ENCODE measurements around the gene F12. TPM values are rescaled to one million over a fixed set of nuclear protein-coding genes. Genes with fewer than 3 reads are reported as not detected.

Gene F12
- total RNA-seq, 2 experiments from 2014 or later: 3.8 TPM; not detected in 1

DNA sequence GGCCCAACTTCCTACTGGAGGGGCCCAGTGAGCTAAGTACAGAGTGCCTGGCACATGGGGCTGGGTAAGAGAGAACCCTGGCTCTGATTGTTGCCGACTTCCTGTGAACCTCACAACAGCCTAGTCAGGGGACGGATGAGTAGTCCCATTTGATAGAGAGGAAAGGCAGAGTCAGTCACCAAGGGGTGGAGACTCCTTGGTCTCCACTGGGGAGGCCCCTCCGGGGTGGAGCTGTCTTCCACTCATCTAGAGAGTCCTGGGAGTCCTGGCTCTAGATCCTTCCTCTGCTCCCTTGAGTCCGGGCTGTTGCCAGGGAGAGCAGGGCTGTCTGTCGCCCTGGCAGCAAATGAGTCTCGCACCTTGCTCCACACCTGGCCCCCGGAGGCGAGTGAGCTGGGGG, 25.1 kb upstream of the F12 start:
- ChIA-PET POLR2A (no interaction called here), CTCF (ENCODE audit: unreplicated experiment) (no interaction called here)
- no peak overlapping the region for H3K4me2 ChIP-seq (ENCODE audit: low read length)
- H2AFZ ChIP-seq (ENCODE audit: low read length): no peak overlapping the region
- no TSS peak for BruUV-seq (replicated peaks)
- no peaks in the 10 kb centered on the region for H3K9me3 ChIP-seq (ENCODE audit: low read length)
- H3K27ac ChIP-seq (ENCODE audit: low read depth, low read length, poor library complexity, severe bottlenecking): no peak overlapping the region
- no peak overlapping the region for H3K4me3 ChIP-seq (ENCODE audit: low read depth, low read length, poor library complexity, severe bottlenecking)
- TF ChIP-seq EZH2phosphoT487 (IDR thresholded peaks at IDR 0.05; ENCODE audit: borderline replicate concordance, low read depth, low read length): no peak
- TF ChIP-seq, protein P1, sequence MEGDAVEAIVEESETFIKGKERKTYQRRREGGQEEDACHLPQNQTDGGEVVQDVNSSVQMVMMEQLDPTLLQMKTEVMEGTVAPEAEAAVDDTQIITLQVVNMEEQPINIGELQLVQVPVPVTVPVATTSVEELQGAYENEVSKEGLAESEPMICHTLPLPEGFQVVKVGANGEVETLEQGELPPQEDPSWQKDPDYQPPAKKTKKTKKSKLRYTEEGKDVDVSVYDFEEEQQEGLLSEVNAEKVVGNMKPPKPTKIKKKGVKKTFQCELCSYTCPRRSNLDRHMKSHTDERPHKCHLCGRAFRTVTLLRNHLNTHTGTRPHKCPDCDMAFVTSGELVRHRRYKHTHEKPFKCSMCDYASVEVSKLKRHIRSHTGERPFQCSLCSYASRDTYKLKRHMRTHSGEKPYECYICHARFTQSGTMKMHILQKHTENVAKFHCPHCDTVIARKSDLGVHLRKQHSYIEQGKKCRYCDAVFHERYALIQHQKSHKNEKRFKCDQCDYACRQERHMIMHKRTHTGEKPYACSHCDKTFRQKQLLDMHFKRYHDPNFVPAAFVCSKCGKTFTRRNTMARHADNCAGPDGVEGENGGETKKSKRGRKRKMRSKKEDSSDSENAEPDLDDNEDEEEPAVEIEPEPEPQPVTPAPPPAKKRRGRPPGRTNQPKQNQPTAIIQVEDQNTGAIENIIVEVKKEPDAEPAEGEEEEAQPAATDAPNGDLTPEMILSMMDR (conservative IDR thresholded peaks at IDR 0.05; ENCODE audit: low read length): no peak
- intact Hi-C loops (cut with micrococcal nuclease; ENCODE audit: unreplicated experiment): no loop called here
- peaks cover 32% of the 10 kb centered on the region for H3K4me1 ChIP-seq (ENCODE audit: insufficient read depth, low read length, poor library complexity, severe bottlenecking)
- no peak for DNase-seq (ENCODE audit: low spot score)
- H3K9me2 ChIP-seq (ENCODE audit: insufficient read depth, low read length): no peaks in the 10 kb centered on the region
- H3K79me2 ChIP-seq (ENCODE audit: insufficient read depth, low read depth, low read length): peaks cover 8% of the 10 kb centered on the region; the same call in 1 of the 2 replicates
- H3K36me3 ChIP-seq (ENCODE audit: insufficient read depth, low read length): peaks cover 73% of the 10 kb centered on the region
- peaks cover 9% of the 10 kb centered on the region for H4K20me1 ChIP-seq (ENCODE audit: insufficient read depth, low read length)

DNA sequence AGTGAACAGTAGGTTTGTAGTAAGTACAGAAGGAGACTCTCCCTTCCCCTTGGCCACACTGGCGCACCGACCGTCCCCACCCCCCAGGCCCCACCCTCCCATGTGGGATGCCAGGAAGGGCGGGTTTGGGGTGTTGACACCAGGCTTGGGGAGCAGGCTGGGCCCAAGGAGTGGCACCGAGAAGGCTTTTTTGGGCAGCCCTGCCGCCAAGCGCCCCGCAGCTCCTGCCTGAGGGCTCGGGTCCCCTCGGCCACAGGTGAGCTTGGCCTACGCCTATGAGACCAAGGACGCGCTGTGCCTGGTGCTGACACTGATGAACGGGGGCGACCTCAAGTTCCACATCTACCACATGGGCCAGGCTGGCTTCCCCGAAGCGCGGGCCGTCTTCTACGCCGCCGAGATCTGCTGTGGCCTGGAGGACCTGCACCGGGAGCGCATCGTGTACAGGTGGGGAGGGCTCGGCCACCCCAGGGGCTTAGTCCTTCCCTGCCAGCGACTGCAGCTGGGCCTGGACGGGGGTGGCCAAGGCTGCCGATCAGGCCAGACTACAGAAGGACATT, 24.4 kb upstream of the F12 start:
- Histone ChIP-seq H3K4me2 (ENCODE audit: low read length) (no peak overlapping the region), H3K9me3 (ENCODE audit: low read length) (no peaks in the 10 kb centered on the region), H3K79me2 (ENCODE audit: insufficient read depth, low read depth, low read length) (peaks cover 13% of the 10 kb centered on the region; the same call in 1 of the 2 replicates), H3K4me1 (ENCODE audit: insufficient read depth, low read length, poor library complexity, severe bottlenecking) (peaks cover 39% of the 10 kb centered on the region), H2AFZ (ENCODE audit: low read length) (no peak overlapping the region), H3K36me3 (ENCODE audit: insufficient read depth, low read length) (peaks cover 70% of the 10 kb centered on the region), H3K27ac (ENCODE audit: low read depth, low read length, poor library complexity, severe bottlenecking) (no peak overlapping the region), H3K4me3 (ENCODE audit: low read depth, low read length, poor library complexity, severe bottlenecking) (no peak overlapping the region), H4K20me1 (ENCODE audit: insufficient read depth, low read length) (peaks cover 9% of the 10 kb centered on the region), H3K9me2 (ENCODE audit: insufficient read depth, low read length) (no peaks in the 10 kb centered on the region)
- CTCF ChIA-PET (ENCODE audit: unreplicated experiment): no interaction called here
- intact Hi-C loops (cut with micrococcal nuclease; ENCODE audit: unreplicated experiment): no loop called here
- no peak for DNase-seq (ENCODE audit: low spot score)
- TF ChIP-seq, protein P1 (conservative IDR thresholded peaks at IDR 0.05; ENCODE audit: low read length): no peak
- no TSS peak for BruUV-seq (replicated peaks)
- POLR2A ChIA-PET: no interaction called here

DNA sequence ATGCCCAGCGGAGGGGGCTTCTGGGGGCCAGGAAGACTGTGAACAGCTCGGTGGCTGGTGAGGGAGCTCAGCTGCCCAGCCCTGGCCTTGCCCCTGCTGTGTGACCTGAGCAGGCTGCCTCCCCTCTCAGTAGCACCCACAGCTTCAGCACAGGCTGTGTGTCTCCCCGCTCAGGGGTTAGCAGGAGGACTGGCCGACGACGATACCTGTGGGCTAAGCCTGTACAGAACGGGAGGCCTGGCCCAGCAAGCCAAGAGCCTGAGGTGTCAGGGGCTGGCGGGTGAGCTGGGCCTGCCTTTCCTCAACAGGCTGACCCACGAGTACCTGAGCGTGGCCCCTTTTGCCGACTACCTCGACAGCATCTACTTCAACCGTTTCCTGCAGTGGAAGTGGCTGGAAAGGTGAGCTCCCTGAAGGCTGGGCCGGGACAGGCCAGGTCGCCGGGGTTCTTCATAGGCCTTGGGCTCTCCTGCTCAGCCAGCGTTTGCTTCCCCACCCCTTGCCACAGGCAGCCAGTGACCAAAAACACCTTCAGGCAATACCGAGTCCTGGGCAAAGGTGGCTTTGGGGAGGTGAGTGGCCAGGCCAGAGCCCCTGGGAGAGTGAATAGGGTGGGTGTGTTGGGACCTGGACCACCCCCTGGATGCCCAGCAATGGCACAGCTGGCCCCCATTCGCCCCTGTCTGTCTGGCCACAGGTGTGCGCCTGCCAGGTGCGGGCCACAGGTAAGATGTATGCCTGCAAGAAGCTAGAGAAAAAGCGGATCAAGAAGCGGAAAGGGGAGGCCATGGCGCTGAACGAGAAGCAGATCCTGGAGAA, 23.7 kb upstream of the F12 start:
- no peak for DNase-seq (ENCODE audit: low spot score)
- Histone ChIP-seq H3K4me1 (ENCODE audit: insufficient read depth, low read length, poor library complexity, severe bottlenecking) (peaks cover 46% of the 10 kb centered on the region), H3K36me3 (ENCODE audit: insufficient read depth, low read length) (peaks cover 64% of the 10 kb centered on the region), H2AFZ (ENCODE audit: low read length) (no peak overlapping the region), H3K4me3 (ENCODE audit: low read depth, low read length, poor library complexity, severe bottlenecking) (no peak overlapping the region), H4K20me1 (ENCODE audit: insufficient read depth, low read length) (peaks cover 9% of the 10 kb centered on the region), H3K27ac (ENCODE audit: low read depth, low read length, poor library complexity, severe bottlenecking) (no peak overlapping the region), H3K4me2 (ENCODE audit: low read length) (no peak overlapping the region), H3K9me3 (ENCODE audit: low read length) (no peaks in the 10 kb centered on the region), H3K79me2 (ENCODE audit: insufficient read depth, low read depth, low read length) (peaks cover 20% of the 10 kb centered on the region; the same call in 1 of the 2 replicates), H3K9me2 (ENCODE audit: insufficient read depth, low read length) (no peaks in the 10 kb centered on the region)
- TF ChIP-seq, protein P1 (conservative IDR thresholded peaks at IDR 0.05; ENCODE audit: low read length): no peak
- no peak for TF ChIP-seq EZH2phosphoT487 (IDR thresholded peaks at IDR 0.05; ENCODE audit: borderline replicate concordance, low read depth, low read length)
- ChIA-PET POLR2A (interaction anchor here (1.3 kb wide), 1 partner anchor 28 kb away, joined by 3 read pairs; no protein-coding TSS in a partner anchor), CTCF (ENCODE audit: unreplicated experiment) (no interaction called here)
- intact Hi-C loops (cut with micrococcal nuclease; ENCODE audit: unreplicated experiment): no loop called here
- BruUV-seq (replicated peaks): no TSS peak
